ENCODE results near the gene ANKRD37. TPM values are rescaled to one million over a fixed set of nuclear protein-coding genes. Genes with fewer than 3 reads are reported as not detected.
"Not testable (repeated sequence)": the region's sequence is repeated elsewhere in the genome, so short reads cannot be mapped to it uniquely, and the experiment has no call there.

Gene ANKRD37
- total and polyA plus RNA-seq, 4 donors, result 18.9 to 40.5 (median 30.4) TPM

DNA sequence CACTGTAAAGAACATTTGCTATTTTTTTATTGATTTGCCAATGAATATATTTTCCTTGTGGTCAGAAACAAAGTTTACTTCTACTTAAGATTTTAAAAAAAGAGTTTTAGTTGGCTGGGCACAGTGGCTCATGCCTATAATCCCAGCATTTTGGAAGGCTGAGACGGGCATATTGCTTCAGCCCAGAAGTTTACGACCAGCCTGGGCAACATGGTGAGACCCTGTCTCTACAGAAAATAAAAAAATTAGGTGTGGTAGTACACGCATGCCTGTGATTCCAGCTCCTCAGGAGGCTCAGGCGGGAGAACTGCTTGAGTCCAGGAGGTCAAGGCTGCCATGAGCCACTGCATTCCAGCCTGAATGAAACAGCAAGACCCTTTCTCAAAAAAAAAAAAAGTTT lies 37.7 kb upstream of the ANKRD37 start:
- no peak for DNase-seq
- intact Hi-C loops (cut with DNase I), result loop anchor here (2.0 to 5.0 kb wide), 2 partner anchors 38 kb away; partner anchors contain the start of genes ANKRD37 (in 2 of the 2) and LRP2BP (in 1 of the 2)
- Histone ChIP-seq H3K4me1 (ENCODE audit: control insufficient read depth in 1 of 2, insufficient read depth in 2 of 2, low read length in 2 of 2) (peaks cover 6 to 7% of the 10 kb centered on the region in 2 donors), H3K27me3 (ENCODE audit: control insufficient read depth in 1 of 2, insufficient read depth in 2 of 2, low read length in 1 of 2) (no peaks in the 10 kb centered on the region), H3K4me3 (ENCODE audit: low read length in 2 of 2) (no peak overlapping the region), H3K9me3 (ENCODE audit: control insufficient read depth, low read length) (no peaks in the 10 kb centered on the region), H3K27ac (ENCODE audit: low read depth in 1 of 2, low read length in 2 of 2) (peak overlapping the region; percentile 68 to 95), H3K36me3 (ENCODE audit: control insufficient read depth in 1 of 2, insufficient read depth in 2 of 2, low read length in 1 of 2) (peaks cover 0 to 3% of the 10 kb centered on the region in 2 donors)
- ATAC-seq (ENCODE audit: low FRiP score), result peak; percentile 17
- 1 to 8% methylated on average over 4 of the region's 4 CpGs for WGBS, 2 donors

DNA sequence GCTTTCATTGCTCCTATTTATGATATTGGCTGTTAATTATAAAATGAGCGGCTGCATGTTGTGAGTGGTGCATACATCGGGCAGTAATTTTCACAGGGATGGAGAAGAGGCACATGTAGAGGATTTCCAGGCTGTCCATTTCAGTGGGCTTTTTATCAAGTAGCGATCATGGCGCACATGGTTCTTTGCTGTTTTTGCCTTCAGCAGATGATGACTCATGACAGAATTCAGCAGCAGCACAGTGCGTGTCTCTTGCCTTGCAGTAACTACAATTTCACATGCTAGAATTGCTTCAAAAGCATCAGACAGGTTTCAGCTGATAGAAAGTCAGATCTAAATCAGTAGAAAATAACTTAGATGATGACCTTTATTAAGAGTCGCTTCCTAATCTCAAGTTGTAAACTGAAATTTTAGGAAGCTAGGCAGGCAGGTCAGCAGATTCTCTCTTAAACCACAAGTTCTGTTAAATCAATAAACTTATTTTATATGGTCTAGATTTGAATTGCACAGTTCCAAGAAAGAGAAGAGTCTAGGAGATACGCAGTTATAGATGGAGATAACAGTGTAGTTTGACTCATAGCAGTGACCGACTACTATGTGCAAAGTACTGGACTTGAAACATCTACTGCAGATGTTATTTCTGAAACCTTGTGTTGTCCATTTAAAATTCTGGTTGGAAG lies 36.7 kb upstream of the ANKRD37 start:
- no peak overlapping the region for H3K4me3 ChIP-seq (ENCODE audit: low read length in 2 of 2)
- H3K27me3 ChIP-seq (ENCODE audit: control insufficient read depth in 1 of 2, insufficient read depth in 2 of 2, low read length in 1 of 2), result no peaks in the 10 kb centered on the region
- no peaks in the 10 kb centered on the region for H3K9me3 ChIP-seq (ENCODE audit: control insufficient read depth, low read length)
- H3K4me1 ChIP-seq (ENCODE audit: control insufficient read depth in 1 of 2, insufficient read depth in 2 of 2, low read length in 2 of 2), result peaks cover 6 to 7% of the 10 kb centered on the region in 2 donors
- ATAC-seq (ENCODE audit: low FRiP score), result no peak
- 50 to 54% methylated on average over 8 of the region's 8 CpGs for WGBS, 2 donors
- DNase-seq, result no peak
- H3K27ac ChIP-seq (ENCODE audit: low read depth in 1 of 2, low read length in 2 of 2), result peak overlapping the region; percentile 68 to 95
- H3K36me3 ChIP-seq (ENCODE audit: control insufficient read depth in 1 of 2, insufficient read depth in 2 of 2, low read length in 1 of 2), result no peaks in the 10 kb centered on the region
- intact Hi-C loops (cut with DNase I), result loop anchor here (2.0 to 5.0 kb wide), 2 partner anchors 37 kb away; partner anchors contain the start of genes ANKRD37 (in 2 of the 2) and LRP2BP (in 1 of the 2)

DNA sequence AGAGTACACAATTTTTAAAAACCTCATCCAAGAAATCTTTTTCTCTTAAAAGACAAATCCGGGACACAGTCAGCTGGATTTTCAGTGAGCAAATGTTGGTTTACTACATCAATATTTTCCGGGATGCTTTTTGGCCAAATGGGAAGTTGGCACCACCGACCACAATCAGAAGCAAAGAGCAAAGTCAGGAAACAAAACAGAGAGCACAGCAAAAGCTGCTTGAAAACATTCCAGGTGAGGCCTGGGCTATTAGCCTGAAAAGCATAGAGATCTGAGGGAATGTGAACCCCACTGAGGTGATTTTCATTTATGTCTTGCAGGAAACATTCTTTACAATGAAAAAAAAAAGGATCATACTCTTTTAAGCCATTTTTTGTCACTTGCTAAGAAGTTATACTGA lies 34.8 kb upstream of the ANKRD37 start:
- intact Hi-C loops (cut with DNase I), result no loop called here
- H3K9me3 ChIP-seq (ENCODE audit: control insufficient read depth, low read length), result no peaks in the 10 kb centered on the region
- no peak for ATAC-seq (ENCODE audit: low FRiP score)
- DNase-seq, result no peak
- WGBS, 2 donors, result 7 to 10% methylated on average over 3 of the region's 3 CpGs
- H3K27me3 ChIP-seq (ENCODE audit: control insufficient read depth in 1 of 2, insufficient read depth in 2 of 2, low read length in 1 of 2), result no peaks in the 10 kb centered on the region
- H3K27ac ChIP-seq (ENCODE audit: low read depth in 1 of 2, low read length in 2 of 2), result peak overlapping the region in 1 of 2 donors; percentile 71
- peaks cover 6 to 7% of the 10 kb centered on the region in 2 donors for H3K4me1 ChIP-seq (ENCODE audit: control insufficient read depth in 1 of 2, insufficient read depth in 2 of 2, low read length in 2 of 2)
- H3K4me3 ChIP-seq (ENCODE audit: low read length in 2 of 2), result no peak overlapping the region
- H3K36me3 ChIP-seq (ENCODE audit: control insufficient read depth in 1 of 2, insufficient read depth in 2 of 2, low read length in 1 of 2), result no peaks in the 10 kb centered on the region

DNA sequence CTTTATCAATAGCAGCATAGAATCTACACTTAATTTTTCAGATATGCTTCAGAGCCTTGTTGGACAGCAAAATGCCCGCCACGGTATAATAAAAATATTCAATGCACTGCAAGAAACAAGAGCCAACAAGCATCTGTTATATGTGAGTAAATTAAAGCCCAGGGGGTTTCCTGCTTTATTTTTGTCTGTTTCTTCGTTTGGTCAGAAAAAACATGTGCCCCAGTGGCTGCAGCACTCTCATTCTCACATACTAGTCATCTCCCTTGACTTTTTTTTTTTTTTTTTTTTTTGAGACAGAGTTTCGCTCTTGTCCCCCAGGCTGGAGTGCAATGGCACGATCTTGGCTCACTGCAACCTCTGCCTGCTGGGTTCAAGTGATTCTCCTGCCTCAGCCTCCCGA lies 34.1 kb upstream of the ANKRD37 start:
- H3K9me3 ChIP-seq (ENCODE audit: control insufficient read depth, low read length); H3K27me3 ChIP-seq (ENCODE audit: control insufficient read depth in 1 of 2, insufficient read depth in 2 of 2, low read length in 1 of 2); ATAC-seq (ENCODE audit: low FRiP score); H3K36me3 ChIP-seq (ENCODE audit: control insufficient read depth in 1 of 2, insufficient read depth in 2 of 2, low read length in 1 of 2); H3K4me3 ChIP-seq (ENCODE audit: low read length in 2 of 2); H3K4me1 ChIP-seq (ENCODE audit: control insufficient read depth in 1 of 2, insufficient read depth in 2 of 2, low read length in 2 of 2); DNase-seq; intact Hi-C loops (cut with DNase I): not testable (repeated sequence)
- peak overlapping the region in 1 of 2 donors; percentile 36 for H3K27ac ChIP-seq (ENCODE audit: low read depth in 1 of 2, low read length in 2 of 2)
- 17 to 25% methylated on average over 6 of the region's 6 CpGs for WGBS, 2 donors

DNA sequence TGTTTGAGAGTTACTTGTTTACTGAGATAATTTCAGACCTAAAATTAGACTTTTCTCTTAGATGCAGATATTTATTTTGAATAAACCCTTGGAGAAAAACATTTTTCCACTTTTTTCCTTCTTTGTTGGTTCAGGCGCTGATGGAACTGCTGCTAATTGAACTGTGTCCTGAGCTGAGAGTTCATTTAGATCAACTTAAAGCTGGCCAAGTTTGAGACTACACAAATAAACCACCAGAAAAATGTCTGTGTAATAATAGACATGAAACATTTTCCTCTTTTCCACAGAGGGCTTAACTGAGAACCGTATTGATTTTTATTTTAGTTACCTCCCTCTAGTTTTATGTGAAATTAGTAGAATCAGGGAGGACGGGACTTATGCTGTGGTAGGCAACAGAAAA lies 33.4 kb upstream of the ANKRD37 start:
- H3K36me3 ChIP-seq (ENCODE audit: control insufficient read depth in 1 of 2, insufficient read depth in 2 of 2, low read length in 1 of 2), result no peaks in the 10 kb centered on the region

DNA sequence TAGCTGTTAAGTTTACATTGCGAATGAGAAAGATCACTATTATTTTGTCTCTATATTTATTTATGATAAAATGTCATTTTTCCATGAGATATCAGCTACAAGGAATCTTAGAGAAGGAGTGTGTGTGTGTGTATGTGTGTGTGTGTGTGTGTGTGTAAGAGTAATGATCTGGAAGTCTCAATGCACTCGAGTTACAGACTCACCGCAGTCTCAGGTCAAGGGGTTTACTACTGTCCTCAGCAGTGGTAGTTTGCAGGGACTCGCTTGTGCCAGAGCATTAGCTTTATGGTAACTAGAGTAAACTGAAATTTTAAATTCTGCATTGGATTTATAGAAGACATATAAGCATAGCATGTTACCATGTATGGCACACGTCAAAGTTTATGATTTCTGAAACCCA lies 31.8 kb upstream of the ANKRD37 start:
- intact Hi-C loops (cut with DNase I), result no loop called here
- Histone ChIP-seq H3K4me3 (ENCODE audit: low read length in 2 of 2) (no peak overlapping the region), H3K9me3 (ENCODE audit: control insufficient read depth, low read length) (no peaks in the 10 kb centered on the region), H3K27ac (ENCODE audit: low read depth in 1 of 2, low read length in 2 of 2) (no peak overlapping the region), H3K4me1 (ENCODE audit: control insufficient read depth in 1 of 2, insufficient read depth in 2 of 2, low read length in 2 of 2) (no peaks in the 10 kb centered on the region), H3K36me3 (ENCODE audit: control insufficient read depth in 1 of 2, insufficient read depth in 2 of 2, low read length in 1 of 2) (no peaks in the 10 kb centered on the region), H3K27me3 (ENCODE audit: control insufficient read depth in 1 of 2, insufficient read depth in 2 of 2, low read length in 1 of 2) (no peaks in the 10 kb centered on the region)
- no peak for ATAC-seq (ENCODE audit: low FRiP score)
- no peak for DNase-seq
- WGBS, 2 donors, result 67 to 74% methylated on average over 5 of the region's 5 CpGs

More for the DNA sequence above, 33.4 kb upstream of the ANKRD37 start:
- WGBS, 2 donors, result 2 to 6% methylated on average over 3 of the region's 3 CpGs
- DNase-seq (no peak), ATAC-seq (ENCODE audit: low FRiP score) (no peak)
- Histone ChIP-seq H3K9me3 (ENCODE audit: control insufficient read depth, low read length) (no peaks in the 10 kb centered on the region), H3K27me3 (ENCODE audit: control insufficient read depth in 1 of 2, insufficient read depth in 2 of 2, low read length in 1 of 2) (no peaks in the 10 kb centered on the region), H3K4me3 (ENCODE audit: low read length in 2 of 2) (no peak overlapping the region), H3K27ac (ENCODE audit: low read depth in 1 of 2, low read length in 2 of 2) (no peak overlapping the region), H3K4me1 (ENCODE audit: control insufficient read depth in 1 of 2, insufficient read depth in 2 of 2, low read length in 2 of 2) (peaks cover 0 to 6% of the 10 kb centered on the region in 2 donors)
- intact Hi-C loops (cut with DNase I), result no loop called here

DNA sequence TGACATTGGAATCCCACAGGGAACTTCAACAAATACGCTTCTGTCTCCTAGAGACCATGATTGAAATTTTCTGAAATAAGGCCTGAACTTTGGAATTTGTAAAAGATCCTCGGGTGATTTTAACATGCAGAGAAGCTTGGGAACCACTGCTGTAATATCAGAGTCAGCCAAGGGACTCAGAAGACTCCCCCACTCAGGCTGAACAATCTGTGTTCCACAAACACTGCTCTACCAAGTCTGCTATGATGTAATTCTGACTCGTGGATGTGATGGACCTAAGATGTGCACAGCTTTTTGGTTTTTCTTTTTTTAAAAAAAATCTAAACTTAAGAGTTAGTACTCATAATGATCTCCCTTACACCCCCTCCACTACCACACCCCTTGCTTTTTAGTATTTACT lies 26.9 kb upstream of the ANKRD37 start:
- Histone ChIP-seq H3K36me3 (ENCODE audit: control insufficient read depth in 1 of 2, insufficient read depth in 2 of 2, low read length in 1 of 2) (peaks cover 0 to 6% of the 10 kb centered on the region in 2 donors), H3K27me3 (ENCODE audit: control insufficient read depth in 1 of 2, insufficient read depth in 2 of 2, low read length in 1 of 2) (no peaks in the 10 kb centered on the region), H3K4me3 (ENCODE audit: low read length in 2 of 2) (no peak overlapping the region), H3K4me1 (ENCODE audit: control insufficient read depth in 1 of 2, insufficient read depth in 2 of 2, low read length in 2 of 2) (no peaks in the 10 kb centered on the region), H3K27ac (ENCODE audit: low read depth in 1 of 2, low read length in 2 of 2) (no peak overlapping the region), H3K9me3 (ENCODE audit: control insufficient read depth, low read length) (no peaks in the 10 kb centered on the region)
- 32 to 34% methylated on average over 3 of the region's 3 CpGs for WGBS, 2 donors
- intact Hi-C loops (cut with DNase I), result no loop called here
- DNase-seq, result no peak
- no peak for ATAC-seq (ENCODE audit: low FRiP score)

DNA sequence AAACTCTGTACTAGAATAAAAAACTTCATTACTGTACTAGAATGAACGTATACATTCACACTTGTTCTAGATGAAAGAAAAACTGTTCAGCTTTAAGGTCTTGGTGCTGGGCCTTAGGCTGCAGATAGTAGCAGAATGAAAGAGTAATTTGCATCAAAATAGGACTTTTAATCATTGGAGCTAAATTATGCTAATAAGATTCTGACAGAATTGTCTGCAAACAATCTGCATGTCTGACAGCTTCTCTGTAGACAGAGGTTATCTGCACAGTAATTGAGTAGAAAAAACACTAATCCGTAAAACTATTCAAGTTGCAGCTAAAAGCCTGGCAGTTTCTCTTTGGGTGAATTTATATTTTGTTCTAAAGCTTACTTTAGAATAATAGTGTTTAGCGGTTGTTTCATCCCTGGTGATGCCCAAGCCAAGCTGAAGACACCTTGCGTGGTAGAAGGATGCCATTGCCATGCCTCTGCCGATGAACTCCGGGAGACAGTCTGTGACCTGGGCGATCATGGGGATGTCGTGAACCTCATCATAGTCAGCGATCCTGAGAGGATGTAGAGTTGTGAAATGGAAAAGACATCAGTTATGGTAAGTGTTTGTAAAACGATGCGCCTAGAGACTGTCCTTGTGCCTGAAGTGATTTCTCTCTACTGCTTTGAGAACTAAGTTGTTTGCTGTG lies 26.2 kb upstream of the ANKRD37 start:
- Histone ChIP-seq H3K27me3 (ENCODE audit: control insufficient read depth in 1 of 2, insufficient read depth in 2 of 2, low read length in 1 of 2) (no peaks in the 10 kb centered on the region), H3K27ac (ENCODE audit: low read depth in 1 of 2, low read length in 2 of 2) (no peak overlapping the region), H3K9me3 (ENCODE audit: control insufficient read depth, low read length) (no peaks in the 10 kb centered on the region), H3K4me3 (ENCODE audit: low read length in 2 of 2) (no peak overlapping the region), H3K4me1 (ENCODE audit: control insufficient read depth in 1 of 2, insufficient read depth in 2 of 2, low read length in 2 of 2) (no peaks in the 10 kb centered on the region), H3K36me3 (ENCODE audit: control insufficient read depth in 1 of 2, insufficient read depth in 2 of 2, low read length in 1 of 2) (peaks cover 0 to 6% of the 10 kb centered on the region in 2 donors)
- no peak for ATAC-seq (ENCODE audit: low FRiP score)
- WGBS, 2 donors, result 93% methylated on average over 11 of the region's 11 CpGs
- intact Hi-C loops (cut with DNase I), result no loop called here
- DNase-seq, result no peak

DNA sequence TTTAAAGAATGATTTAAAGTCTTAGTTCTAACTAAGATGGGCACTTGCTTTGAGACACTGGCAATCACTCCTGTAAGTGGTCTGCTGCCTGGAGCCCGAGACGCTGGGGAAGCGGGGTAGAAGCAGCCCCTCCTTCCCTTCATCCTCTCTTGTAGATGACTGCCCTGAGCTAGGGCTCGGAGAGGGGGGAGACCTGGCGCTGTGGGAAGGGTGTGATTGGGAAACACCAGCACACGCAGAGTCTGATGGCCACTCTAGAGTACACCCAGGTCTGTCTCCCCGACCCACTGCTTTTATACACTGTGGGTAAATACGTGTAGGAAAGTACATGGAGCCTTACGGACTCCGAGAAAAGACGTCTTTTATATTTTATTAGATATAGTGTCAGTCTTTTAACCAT lies 24.9 kb upstream of the ANKRD37 start:
- 91 to 94% methylated on average over 11 of the region's 11 CpGs for WGBS, 2 donors
- Histone ChIP-seq H3K27ac (ENCODE audit: low read depth in 1 of 2, low read length in 2 of 2) (no peak overlapping the region), H3K4me3 (ENCODE audit: low read length in 2 of 2) (no peak overlapping the region), H3K36me3 (ENCODE audit: control insufficient read depth in 1 of 2, insufficient read depth in 2 of 2, low read length in 1 of 2) (peaks cover 0 to 7% of the 10 kb centered on the region in 2 donors), H3K4me1 (ENCODE audit: control insufficient read depth in 1 of 2, insufficient read depth in 2 of 2, low read length in 2 of 2) (no peaks in the 10 kb centered on the region), H3K9me3 (ENCODE audit: control insufficient read depth, low read length) (no peaks in the 10 kb centered on the region), H3K27me3 (ENCODE audit: control insufficient read depth in 1 of 2, insufficient read depth in 2 of 2, low read length in 1 of 2) (no peaks in the 10 kb centered on the region)
- ATAC-seq (ENCODE audit: low FRiP score) (no peak), DNase-seq (no peak)
- intact Hi-C loops (cut with DNase I), result no loop called here
